C4-2B (cell line): ENCODE results near the gene SLC39A13.

Experiments used
- H3K27ac ChIP-seq: fragments of 450-650 bp; 2 replicates; pipeline ENCODE4 v1.5.1; 2017
- CTCF ChIP-seq: fragments of 450-650 bp; conservative IDR thresholded peaks from 2 replicates; pipeline ENCODE4 v1.5.1; 2017; ENCODE audit warnings: mild to moderate bottlenecking
- ZFX ChIP-seq: fragments of 450-650 bp; IDR thresholded peaks from 2 replicates; pipeline ENCODE4 v1.6.1; 2017

Gene SLC39A13

DNA sequence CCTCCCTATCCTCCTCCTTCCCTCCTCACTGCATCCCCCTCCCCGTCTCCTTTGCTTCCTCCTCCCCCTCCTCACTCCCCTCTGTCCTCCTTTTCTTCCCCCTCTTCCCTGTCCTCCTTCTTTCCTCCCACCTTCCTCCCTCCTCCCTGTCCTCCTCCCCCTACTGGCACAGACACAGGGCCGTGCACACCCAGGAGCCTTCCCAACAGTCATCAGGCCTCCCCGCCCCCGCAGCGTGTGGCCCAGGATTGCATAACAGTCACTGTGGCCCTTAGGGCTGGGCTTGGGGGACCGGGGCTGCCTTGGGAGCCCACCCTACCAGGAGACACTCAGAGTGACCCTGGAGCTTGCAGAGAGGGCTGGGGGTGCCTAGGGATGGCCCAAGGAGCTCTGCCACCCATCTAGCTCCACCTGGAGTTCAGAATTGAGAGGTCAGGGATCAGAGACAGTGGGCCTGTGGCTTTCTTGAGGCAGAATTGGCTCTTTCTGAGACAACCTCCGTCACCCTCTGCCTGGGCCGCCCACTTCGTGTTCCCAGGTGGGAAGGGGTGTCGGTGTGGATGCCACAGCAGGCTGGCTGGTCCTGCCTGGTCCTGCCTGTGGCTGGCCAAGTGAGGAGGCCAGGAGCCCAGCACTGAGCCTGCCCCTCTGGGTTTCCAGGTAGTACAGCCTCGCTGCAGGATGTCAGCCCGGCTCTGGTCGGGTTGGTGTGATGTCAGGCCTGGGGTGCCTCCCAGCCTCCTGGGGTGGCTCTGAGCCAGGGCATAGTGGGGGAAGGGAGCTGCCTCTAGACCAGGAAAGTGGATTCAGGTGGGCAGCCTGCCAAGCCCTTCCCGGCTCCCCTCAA lies 31.6 kb upstream of the SLC39A13 start:
- H3K27ac ChIP-seq = no peak overlapping the region
- TF ChIP-seq CTCF (no peak), ZFX (no peak)

DNA sequence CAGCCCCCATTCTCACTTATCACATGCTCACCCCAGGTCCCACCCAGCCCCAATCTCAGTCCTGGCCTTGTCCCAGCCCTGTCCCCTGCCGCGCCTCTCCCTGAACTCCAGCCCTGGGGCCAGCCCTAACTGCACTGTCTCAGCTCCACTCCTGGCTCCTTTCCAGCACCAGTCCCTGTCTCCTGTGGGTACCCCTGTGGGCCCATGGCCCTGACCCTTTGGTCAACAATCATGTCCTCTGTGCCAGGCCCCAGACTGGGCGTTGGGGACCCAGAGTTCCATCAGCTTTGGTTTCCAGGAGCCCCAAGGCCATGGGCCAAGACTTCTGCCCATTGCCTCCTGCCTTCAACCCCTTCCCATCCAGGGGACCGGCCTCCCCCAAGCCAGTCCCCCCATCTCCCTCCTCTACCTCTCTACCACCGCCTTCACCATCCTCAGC lies 30.8 kb upstream of the SLC39A13 start:
- no peak overlapping the region for H3K27ac ChIP-seq
- no peak for TF ChIP-seq ZFX
- TF ChIP-seq CTCF = no peak

GRCh38 chr11:47378010-47378835 lies 30.2 kb upstream of the SLC39A13 start, which contains the start of gene SPI1:
Gene SPI1, minus strand, starts transcription at chr11:47378547. Its CDS starts 194 bp downstream, at chr11:47378353.
- TF ChIP-seq ZFX (no peak), CTCF (no peak)
- no peak within 1 kb of the TSS for H3K27ac ChIP-seq

DNA sequence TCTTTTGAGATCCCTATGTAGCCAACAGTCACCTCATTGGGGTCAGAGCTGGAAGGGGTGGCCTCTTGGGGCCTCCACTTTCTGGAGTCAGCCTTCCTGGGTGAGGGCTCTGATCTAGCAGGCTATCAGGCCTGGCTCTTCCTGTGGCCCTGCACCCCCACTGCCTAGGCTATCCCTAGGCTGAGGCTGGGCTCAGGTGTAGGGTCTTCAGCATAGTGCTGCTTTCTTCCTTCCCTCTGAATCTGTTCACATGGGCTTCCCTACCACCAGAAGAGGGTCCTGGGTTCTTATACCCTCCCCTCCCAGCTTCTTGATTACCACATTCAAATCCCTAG lies 29.6 kb upstream of the SLC39A13 start:
- no peak overlapping the region for H3K27ac ChIP-seq
- TF ChIP-seq ZFX (no peak), CTCF (no peak)

- TF ChIP-seq CTCF (no peak), ZFX (no peak)
- H3K27ac ChIP-seq = no peak overlapping the region
These were observed 29.1 kb upstream of the SLC39A13 start for GRCh38 chr11:47379317-47379716.

DNA sequence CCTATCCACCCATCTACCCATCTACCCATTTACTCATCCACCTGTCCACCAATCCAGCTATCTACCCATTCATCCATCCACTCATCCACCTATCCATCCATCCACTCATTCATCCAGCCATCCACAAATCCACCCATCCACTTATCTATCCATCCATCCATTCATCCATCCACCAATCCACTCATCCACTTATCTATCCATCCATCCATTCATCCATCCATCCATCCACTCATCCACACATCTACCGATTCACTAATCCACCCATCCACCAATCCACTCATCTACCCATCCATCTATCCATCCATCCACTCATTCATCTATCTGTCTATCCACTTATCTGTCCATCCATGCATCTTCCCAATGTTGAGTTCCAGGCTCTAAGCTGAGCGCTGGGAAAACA lies 28.3 kb upstream of the SLC39A13 start:
- TF ChIP-seq CTCF = no peak
- TF ChIP-seq ZFX = no peak

GRCh38 chr11:47383071-47383470 lies 25.3 kb upstream of the SLC39A13 start:
- H3K27ac ChIP-seq = no peak overlapping the region
- TF ChIP-seq ZFX = no peak
- TF ChIP-seq CTCF = no peak

More for the DNA sequence above, 28.3 kb upstream of the SLC39A13 start:
- H3K27ac ChIP-seq = no peak overlapping the region
